GM10248 (cell line): ENCODE results near the gene EPHA3.

ENCODE experiments used
- CTCF ChIA-PET: fragments of 300-600 bp; sonication (Branson Sonifier 250); formaldehyde crosslinking; extraction: SDS; loops from one replicate; lab custom pipeline; 2021; ENCODE audit warnings: antibody characterized with exemption; lab: Yijun Ruan, JAX
- POLR2A ChIA-PET: fragments of 350-650 bp; sonication (Branson Sonifier 250); formaldehyde crosslinking; extraction: SDS; loops from one replicate; lab custom pipeline; 2020; ENCODE audit warnings: antibody characterized with exemption; lab: Yijun Ruan, JAX
- DNase-seq: peaks from one replicate; pipeline ENCODE4 v3.0.0; 2012; ENCODE audit errors: extremely low spot score
- CTCF ChIP-seq: IDR thresholded peaks from 2 replicates; pipeline ENCODE4 v1.5.1; 2012; ENCODE audit warnings: mild to moderate bottlenecking, low read depth; ENCODE audit errors: extremely low read depth, missing control alignments, control extremely low read depth

Gene EPHA3

GRCh38 chr3:89474333-89475130, 367.1 kb downstream of the EPHA3 start:
- DNase-seq, result no peak
- CTCF ChIA-PET, result interaction anchor here (2.0 kb wide), 1 partner anchor 11 kb away, joined by 5 read pairs; no protein-coding TSS in a partner anchor
- POLR2A ChIA-PET, result no interaction called here
- TF ChIP-seq CTCF, result no peak

- CTCF ChIA-PET, result no interaction called here
- no peak for DNase-seq
- POLR2A ChIA-PET, result no interaction called here
- no peak for TF ChIP-seq CTCF
Observed at GRCh38 chr3:89488800-89489580, 381.6 kb downstream of the EPHA3 start.

GRCh38 chr3:89490129-89490528, 382.7 kb downstream of the EPHA3 start:
- no peak for DNase-seq
- no peak for TF ChIP-seq CTCF
- CTCF ChIA-PET, result no interaction called here
- POLR2A ChIA-PET, result no interaction called here

GRCh38 chr3:89494734-89495133, 387.3 kb downstream of the EPHA3 start:
- ChIA-PET CTCF (no interaction called here), POLR2A (no interaction called here)
- no peak for TF ChIP-seq CTCF
- no peak for DNase-seq

- ChIA-PET CTCF (interaction anchor here (2.1 kb wide), 1 partner anchor 12 kb away, joined by 6 read pairs; no protein-coding TSS in a partner anchor), POLR2A (no interaction called here)
- no peak for DNase-seq
- no peak for TF ChIP-seq CTCF
Observed at GRCh38 chr3:89503891-89504391, 396.5 kb downstream of the EPHA3 start.

- no peak for TF ChIP-seq CTCF
- no peak for DNase-seq
- POLR2A ChIA-PET, result no interaction called here
- CTCF ChIA-PET, result no interaction called here
Observed at GRCh38 chr3:89504432-89504831, 397.0 kb downstream of the EPHA3 start.
